Measurements from ENCODE around the gene STX7. TPM values are rescaled to one million over a fixed set of nuclear protein-coding genes. Genes with fewer than 3 reads are reported as not detected.

Gene STX7
- total RNA-seq, 4 donors from 2014 or later = 30.1 to 48.2 (median 33.3) TPM

DNA sequence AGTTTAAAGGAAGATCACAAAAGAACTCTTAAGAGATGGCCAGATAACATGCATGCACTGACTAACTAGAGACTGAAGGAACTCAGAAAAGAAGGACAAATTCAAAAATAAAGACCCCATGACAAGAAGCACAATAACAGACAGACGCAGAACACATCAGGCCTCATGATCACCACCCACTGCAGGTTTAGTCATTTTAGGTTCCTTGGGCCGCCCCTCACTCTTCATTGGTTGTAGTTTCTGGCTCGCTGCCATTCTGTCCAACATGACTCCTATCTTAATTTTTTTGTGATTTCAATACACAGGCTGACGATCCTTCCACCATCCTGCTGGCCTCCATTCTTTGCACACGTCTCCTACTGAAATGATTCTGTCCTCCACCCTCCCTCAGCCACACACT, 21.6 kb downstream of the STX7 start:
- 64 to 68% methylated on average over 5 of the region's 5 CpGs for WGBS, 2 donors
- no peak for TF ChIP-seq POLR2A (IDR thresholded peaks at IDR 0.05)
- TF ChIP-seq, protein P1, sequence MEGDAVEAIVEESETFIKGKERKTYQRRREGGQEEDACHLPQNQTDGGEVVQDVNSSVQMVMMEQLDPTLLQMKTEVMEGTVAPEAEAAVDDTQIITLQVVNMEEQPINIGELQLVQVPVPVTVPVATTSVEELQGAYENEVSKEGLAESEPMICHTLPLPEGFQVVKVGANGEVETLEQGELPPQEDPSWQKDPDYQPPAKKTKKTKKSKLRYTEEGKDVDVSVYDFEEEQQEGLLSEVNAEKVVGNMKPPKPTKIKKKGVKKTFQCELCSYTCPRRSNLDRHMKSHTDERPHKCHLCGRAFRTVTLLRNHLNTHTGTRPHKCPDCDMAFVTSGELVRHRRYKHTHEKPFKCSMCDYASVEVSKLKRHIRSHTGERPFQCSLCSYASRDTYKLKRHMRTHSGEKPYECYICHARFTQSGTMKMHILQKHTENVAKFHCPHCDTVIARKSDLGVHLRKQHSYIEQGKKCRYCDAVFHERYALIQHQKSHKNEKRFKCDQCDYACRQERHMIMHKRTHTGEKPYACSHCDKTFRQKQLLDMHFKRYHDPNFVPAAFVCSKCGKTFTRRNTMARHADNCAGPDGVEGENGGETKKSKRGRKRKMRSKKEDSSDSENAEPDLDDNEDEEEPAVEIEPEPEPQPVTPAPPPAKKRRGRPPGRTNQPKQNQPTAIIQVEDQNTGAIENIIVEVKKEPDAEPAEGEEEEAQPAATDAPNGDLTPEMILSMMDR (IDR thresholded peaks at IDR 0.05) = no peak
- H3K4me3 ChIP-seq (ENCODE audit: low read depth, poor library complexity, severe bottlenecking) = no peak overlapping the region
- DNase-seq (ENCODE audit: low spot score in 2 of 2) = no peak
- intact Hi-C loops (cut with DNase I; ENCODE audit: low total_unique reads) = no loop called here

DNA sequence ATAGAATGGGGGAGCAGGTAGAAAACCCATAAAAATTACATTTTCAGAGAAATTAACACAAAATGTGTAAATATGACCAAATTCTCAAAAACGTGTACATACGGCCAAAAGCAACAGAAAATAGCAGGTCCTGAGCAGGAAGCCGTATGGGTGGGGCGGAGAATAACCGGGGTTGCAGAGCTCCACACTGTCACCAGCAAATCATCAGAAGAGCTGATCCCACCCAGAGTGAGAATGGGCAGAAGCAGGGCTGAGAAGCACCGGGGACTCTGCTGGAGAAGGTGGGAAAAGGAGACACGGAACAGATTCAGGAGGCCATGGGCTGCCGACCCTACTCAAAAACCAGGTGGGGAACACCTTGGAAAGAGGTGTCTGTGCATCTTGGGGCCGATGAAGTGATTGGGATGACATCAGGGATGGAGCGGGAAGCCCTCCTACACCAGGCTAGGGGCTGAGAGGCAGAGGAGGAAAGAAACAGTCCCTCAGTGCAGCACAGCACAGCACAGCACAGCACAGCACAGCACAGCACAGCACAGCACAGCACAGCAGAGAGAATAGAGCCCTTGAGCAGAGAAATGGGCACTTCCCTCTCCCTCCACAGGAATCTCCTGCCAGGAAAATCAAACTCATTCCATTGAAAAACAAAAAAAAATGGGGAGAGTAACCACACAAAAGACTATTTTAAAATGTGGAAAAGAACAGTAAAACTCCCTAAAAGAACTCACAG, 22.3 kb downstream of the STX7 start:
- WGBS, 2 donors = 51 to 59% methylated on average over 10 of the region's 10 CpGs
- H3K4me3 ChIP-seq (ENCODE audit: low read depth, poor library complexity, severe bottlenecking) = no peak overlapping the region
- TF ChIP-seq POLR2A (IDR thresholded peaks at IDR 0.05) = no peak
- TF ChIP-seq, protein P1 (IDR thresholded peaks at IDR 0.05) = no peak
- intact Hi-C loops (cut with DNase I; ENCODE audit: low total_unique reads) = no loop called here
- DNase-seq (ENCODE audit: low spot score in 2 of 2) = no peak

DNA sequence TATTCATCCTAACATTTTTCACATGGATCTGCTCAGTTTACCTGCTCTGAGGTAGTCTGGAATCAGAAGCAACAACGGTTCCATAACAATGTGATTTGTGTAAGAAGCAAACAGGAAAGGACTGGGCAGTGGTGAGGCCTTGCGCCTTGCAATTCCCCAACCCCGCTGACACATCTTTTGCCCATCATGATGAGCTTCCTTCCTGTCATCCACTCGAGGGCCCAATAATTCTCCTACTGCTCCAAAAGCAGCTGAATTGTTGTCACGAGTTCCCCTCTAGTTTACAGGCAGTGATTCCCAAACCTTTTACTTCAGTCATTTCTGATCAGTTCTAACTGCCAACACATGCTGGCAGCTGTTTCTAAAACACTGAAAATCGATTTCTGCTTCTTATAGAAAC, 22.9 kb downstream of the STX7 start:
- WGBS, 2 donors = 43 to 53% methylated on average over 6 of the region's 6 CpGs
- TF ChIP-seq POLR2A (IDR thresholded peaks at IDR 0.05) = no peak
- TF ChIP-seq, protein P1 (IDR thresholded peaks at IDR 0.05) = no peak
- peak; percentile 69 to 87 for DNase-seq (ENCODE audit: low spot score in 2 of 2)
- no peak overlapping the region for H3K4me3 ChIP-seq (ENCODE audit: low read depth, poor library complexity, severe bottlenecking)
- intact Hi-C loops (cut with DNase I; ENCODE audit: low total_unique reads) = no loop called here

DNA sequence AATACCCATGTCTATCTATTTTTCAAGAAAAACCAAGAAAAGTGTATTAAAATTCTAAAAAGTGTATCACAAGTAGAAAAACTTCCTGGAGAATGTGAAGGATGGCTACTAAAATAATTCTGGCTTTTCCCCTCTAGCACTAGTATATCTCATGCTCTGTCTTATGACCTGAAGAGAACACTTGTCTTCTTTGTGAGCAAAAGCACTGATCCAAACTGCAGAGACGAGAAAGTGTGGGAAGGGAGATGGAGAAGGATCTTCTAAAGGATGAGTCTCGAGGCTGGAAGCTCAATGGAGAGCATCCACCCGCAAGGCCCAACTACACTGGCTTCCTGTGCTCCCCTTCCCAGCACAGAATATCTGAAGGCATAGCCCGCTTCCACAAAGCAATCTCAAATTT, 23.5 kb downstream of the STX7 start:
- intact Hi-C loops (cut with DNase I; ENCODE audit: low total_unique reads) = loop anchor here (10.0 kb wide), 1 partner anchor 205 kb away; no protein-coding TSS in a partner anchor
- TF ChIP-seq, protein P1 (IDR thresholded peaks at IDR 0.05) = no peak
- TF ChIP-seq POLR2A (IDR thresholded peaks at IDR 0.05) = no peak
- 90 to 92% methylated on average over 4 of the region's 4 CpGs for WGBS, 2 donors
- H3K4me3 ChIP-seq (ENCODE audit: low read depth, poor library complexity, severe bottlenecking) = no peak overlapping the region
- DNase-seq (ENCODE audit: low spot score in 2 of 2) = no peak

DNA sequence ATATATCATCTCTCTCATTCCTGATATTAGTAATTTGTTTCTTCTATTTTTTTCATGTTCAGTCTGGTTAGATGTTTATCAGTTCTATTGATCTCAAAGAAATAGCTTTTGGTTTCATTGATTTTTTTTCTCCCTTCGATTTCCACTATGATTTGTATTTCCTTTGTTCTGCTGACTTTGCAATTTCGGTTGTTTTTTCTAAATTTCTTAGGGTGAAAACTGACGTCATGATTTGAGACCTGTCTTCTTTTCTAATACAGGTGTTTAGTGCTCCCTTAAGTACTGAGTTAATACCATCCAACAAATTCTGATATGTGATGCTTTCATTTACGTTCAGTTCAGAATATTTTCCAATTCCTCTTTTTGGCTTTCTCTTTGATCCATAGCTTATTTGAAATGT, 25.2 kb downstream of the STX7 start:
- 84 to 86% methylated on average over 4 of the region's 4 CpGs for WGBS, 2 donors
- no peak for TF ChIP-seq POLR2A (IDR thresholded peaks at IDR 0.05)
- TF ChIP-seq, protein P1 (IDR thresholded peaks at IDR 0.05) = no peak
- intact Hi-C loops (cut with DNase I; ENCODE audit: low total_unique reads) = loop anchor here (10.0 kb wide), 1 partner anchor 203 kb away; no protein-coding TSS in a partner anchor
- DNase-seq (ENCODE audit: low spot score in 2 of 2) = no peak
- no peak overlapping the region for H3K4me3 ChIP-seq (ENCODE audit: low read depth, poor library complexity, severe bottlenecking)

DNA sequence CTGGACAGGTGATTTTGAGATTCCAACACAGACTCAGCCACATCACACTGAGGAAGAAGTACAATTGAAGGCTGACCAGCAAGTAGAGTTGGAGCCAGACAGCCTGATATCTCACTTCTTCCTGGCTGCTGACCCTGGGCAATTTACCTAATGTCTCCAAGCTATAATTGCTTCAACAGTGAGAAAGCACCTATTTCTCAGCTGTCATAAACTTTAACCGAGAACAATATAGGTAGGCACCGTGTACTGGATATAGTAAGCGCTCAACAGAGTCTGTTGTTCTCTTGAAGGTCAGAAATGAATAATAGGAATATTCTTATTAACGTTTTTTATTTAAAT, 28.3 kb downstream of the STX7 start:
- WGBS, 2 donors = 79 to 87% methylated on average over 4 of the region's 4 CpGs
- TF ChIP-seq POLR2A (IDR thresholded peaks at IDR 0.05) = no peak
- TF ChIP-seq, protein P1 (IDR thresholded peaks at IDR 0.05) = no peak
- DNase-seq (ENCODE audit: low spot score in 2 of 2) = no peak
- intact Hi-C loops (cut with DNase I; ENCODE audit: low total_unique reads) = loop anchor here (10.0 kb wide), 1 partner anchor 200 kb away; no protein-coding TSS in a partner anchor
- H3K4me3 ChIP-seq (ENCODE audit: low read depth, poor library complexity, severe bottlenecking) = no peak overlapping the region
